GM21529 (cell line): ENCODE results near the gene FATE1.
A peak's percentile ranks its signal among the peaks of the same experiment; 100 is the strongest.
"Not testable (repeated sequence)": the region's sequence is repeated elsewhere in the genome, so short reads cannot be mapped to it uniquely, and the experiment has no call there.

Source experiments
- ATAC-seq: cut with Tn5 transposase; IDR thresholded peaks from one replicate; pipeline ENCODE4 v1.9.1; 2021; ENCODE audit not compliant: unreplicated experiment

Gene FATE1

GRCh38 chrX:151715752-151716151, at the start of gene FATE1:
Gene FATE1 (plus strand): TSS chrX:151716035. CDS start chrX:151716120, 85 bp downstream.
- no peak for ATAC-seq

- ATAC-seq = no peak
Observed at GRCh38 chrX:151675121-151675746, 40.6 kb upstream of the FATE1 start.

GRCh38 chrX:151676196-151676595, 39.6 kb upstream of the FATE1 start:
- no peak for ATAC-seq

- no peak for ATAC-seq
Observed at GRCh38 chrX:151679798-151680402, 35.9 kb upstream of the FATE1 start.

- peak; percentile 91 for ATAC-seq
Observed at GRCh38 chrX:151680805-151681204, 35.0 kb upstream of the FATE1 start.

GRCh38 chrX:151687635-151688034, 28.2 kb upstream of the FATE1 start:
- no peak for ATAC-seq

- no peak for ATAC-seq
Observed at GRCh38 chrX:151688695-151689094, 27.1 kb upstream of the FATE1 start.

GRCh38 chrX:151692825-151693224, 23.0 kb upstream of the FATE1 start:
- ATAC-seq = no peak

- ATAC-seq = no peak
Observed at GRCh38 chrX:151694121-151694520, 21.7 kb upstream of the FATE1 start.

- no peak for ATAC-seq
Observed at GRCh38 chrX:151694661-151695582, 20.9 kb upstream of the FATE1 start, which contains the start of gene PRRG3. Gene PRRG3 (plus strand): TSS chrX:151695458. CDS start chrX:151698815, 3,357 bp downstream.

GRCh38 chrX:151695583-151696340, 20.1 kb upstream of the FATE1 start:
- no peak for ATAC-seq

- not testable (repeated sequence) for ATAC-seq
Observed at GRCh38 chrX:151697082-151697481, 18.8 kb upstream of the FATE1 start.

GRCh38 chrX:151697522-151697921, 18.3 kb upstream of the FATE1 start:
- no peak for ATAC-seq

- no peak for ATAC-seq
Observed at GRCh38 chrX:151698485-151698884, 17.4 kb upstream of the FATE1 start.

GRCh38 chrX:151699746-151700145, 16.1 kb upstream of the FATE1 start:
- ATAC-seq = no peak

- no peak for ATAC-seq
Observed at GRCh38 chrX:151700581-151700980, 15.3 kb upstream of the FATE1 start.

GRCh38 chrX:151701071-151701470, 14.8 kb upstream of the FATE1 start:
- no peak for ATAC-seq

GRCh38 chrX:151701531-151701930, 14.3 kb upstream of the FATE1 start:
- ATAC-seq = no peak

GRCh38 chrX:151702026-151702714, 13.7 kb upstream of the FATE1 start:
- no peak for ATAC-seq

GRCh38 chrX:151702741-151703340, 13.0 kb upstream of the FATE1 start:
- ATAC-seq = no peak
